ENCODE results near the gene UBASH3A.

Gene UBASH3A

DNA sequence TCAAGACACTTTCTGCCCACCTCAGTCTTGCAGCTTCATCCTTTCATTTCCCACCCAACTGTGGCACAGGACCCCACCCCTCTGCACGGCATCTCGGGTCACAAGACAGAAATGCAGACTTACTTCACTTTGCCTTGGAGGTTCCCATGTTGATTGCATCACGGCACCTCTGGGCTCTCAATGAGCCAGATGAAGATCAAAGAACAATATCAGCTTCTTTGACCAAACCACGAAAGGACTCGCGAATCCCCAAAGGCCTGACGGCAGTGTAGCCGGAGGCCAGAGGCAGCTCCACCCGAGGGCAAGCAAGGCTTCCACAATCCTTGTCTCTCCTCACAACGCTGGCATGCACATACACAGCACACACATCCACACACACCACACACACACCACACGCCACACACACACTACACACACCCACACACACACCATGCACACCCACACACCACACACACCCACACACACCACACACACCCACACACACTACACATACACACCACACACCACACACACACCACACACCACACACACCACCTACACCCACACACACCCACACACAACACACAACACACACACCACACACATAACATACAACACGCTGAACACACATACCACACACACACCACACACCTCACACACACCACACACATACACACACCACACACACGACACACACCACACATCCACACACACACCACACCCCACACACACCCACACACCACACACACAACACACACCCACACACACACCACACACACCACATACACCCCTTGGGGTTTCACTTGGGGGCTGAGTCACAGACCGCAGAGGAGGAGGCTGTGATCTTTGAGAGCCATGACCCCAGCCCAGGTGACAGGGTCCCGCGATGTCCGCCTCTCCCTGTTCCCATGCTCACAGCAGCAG, 35.8 kb downstream of the UBASH3A start:
- DNase-seq = no peak
- TF ChIP-seq, protein P1, sequence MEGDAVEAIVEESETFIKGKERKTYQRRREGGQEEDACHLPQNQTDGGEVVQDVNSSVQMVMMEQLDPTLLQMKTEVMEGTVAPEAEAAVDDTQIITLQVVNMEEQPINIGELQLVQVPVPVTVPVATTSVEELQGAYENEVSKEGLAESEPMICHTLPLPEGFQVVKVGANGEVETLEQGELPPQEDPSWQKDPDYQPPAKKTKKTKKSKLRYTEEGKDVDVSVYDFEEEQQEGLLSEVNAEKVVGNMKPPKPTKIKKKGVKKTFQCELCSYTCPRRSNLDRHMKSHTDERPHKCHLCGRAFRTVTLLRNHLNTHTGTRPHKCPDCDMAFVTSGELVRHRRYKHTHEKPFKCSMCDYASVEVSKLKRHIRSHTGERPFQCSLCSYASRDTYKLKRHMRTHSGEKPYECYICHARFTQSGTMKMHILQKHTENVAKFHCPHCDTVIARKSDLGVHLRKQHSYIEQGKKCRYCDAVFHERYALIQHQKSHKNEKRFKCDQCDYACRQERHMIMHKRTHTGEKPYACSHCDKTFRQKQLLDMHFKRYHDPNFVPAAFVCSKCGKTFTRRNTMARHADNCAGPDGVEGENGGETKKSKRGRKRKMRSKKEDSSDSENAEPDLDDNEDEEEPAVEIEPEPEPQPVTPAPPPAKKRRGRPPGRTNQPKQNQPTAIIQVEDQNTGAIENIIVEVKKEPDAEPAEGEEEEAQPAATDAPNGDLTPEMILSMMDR (IDR thresholded peaks at IDR 0.05; ENCODE audit: low read depth, low read length) = no peak
- no peaks in the 10 kb centered on the region; the same call in 1 of the 2 replicates for H3K9me3 ChIP-seq
- H3K36me3 ChIP-seq = no peaks in the 10 kb centered on the region
- no peaks in the 10 kb centered on the region for H3K4me1 ChIP-seq
- H3K27me3 ChIP-seq = no peaks in the 10 kb centered on the region
- H3K4me3 ChIP-seq (ENCODE audit: low read depth, low read length) = no peak overlapping the region

- TF ChIP-seq, protein P1 (IDR thresholded peaks at IDR 0.05; ENCODE audit: low read depth, low read length) = no peak
- DNase-seq = no peak
- H3K4me1 ChIP-seq = no peaks in the 10 kb centered on the region
- no peaks in the 10 kb centered on the region for H3K27me3 ChIP-seq
- H3K9me3 ChIP-seq = no peaks in the 10 kb centered on the region
- no peak overlapping the region for H3K4me3 ChIP-seq (ENCODE audit: low read depth, low read length)
- H3K36me3 ChIP-seq = no peaks in the 10 kb centered on the region
These were observed 36.6 kb downstream of the UBASH3A start for GRCh38 chr21:42440187-42440792.

GRCh38 chr21:42441963-42442362, 38.3 kb downstream of the UBASH3A start:
- no peaks in the 10 kb centered on the region for H3K9me3 ChIP-seq
- H3K4me3 ChIP-seq (ENCODE audit: low read depth, low read length) = no peak overlapping the region
- TF ChIP-seq, protein P1 (IDR thresholded peaks at IDR 0.05; ENCODE audit: low read depth, low read length) = no peak
- H3K4me1 ChIP-seq = no peaks in the 10 kb centered on the region
- DNase-seq = no peak
- H3K27me3 ChIP-seq = no peaks in the 10 kb centered on the region
- H3K36me3 ChIP-seq = no peaks in the 10 kb centered on the region

DNA sequence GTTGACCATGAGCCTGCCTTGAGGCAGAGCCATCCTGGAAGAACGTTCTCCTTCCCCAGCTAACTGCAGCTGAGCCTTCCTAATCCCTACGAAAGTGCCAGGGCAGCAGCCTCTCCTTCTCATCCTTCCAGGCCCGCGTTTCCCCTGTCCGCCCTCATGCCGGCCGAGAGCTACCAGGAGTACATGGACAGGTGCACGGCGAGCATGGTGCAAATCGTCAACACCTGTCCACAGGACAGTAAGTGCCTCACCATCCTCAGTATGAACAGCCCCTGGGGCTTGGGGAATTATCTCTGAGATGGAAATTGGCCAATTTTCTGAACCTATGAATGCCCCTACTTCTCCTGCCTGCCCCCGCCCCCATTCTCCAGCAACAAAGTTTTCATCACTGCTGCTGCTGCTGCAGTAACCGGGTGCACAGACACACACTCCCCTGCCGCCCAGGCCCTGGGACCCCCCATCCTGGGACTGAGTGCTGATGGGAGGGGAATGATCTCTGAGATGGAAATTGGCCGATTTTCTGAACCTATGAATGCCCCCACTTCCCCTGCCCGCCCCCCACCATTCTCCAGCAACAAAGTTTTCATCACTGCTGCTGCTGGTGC, 39.6 kb downstream of the UBASH3A start:
- H3K9me3 ChIP-seq = no peaks in the 10 kb centered on the region
- DNase-seq = peak; percentile 2
- no peaks in the 10 kb centered on the region for H3K4me1 ChIP-seq
- no peaks in the 10 kb centered on the region for H3K27me3 ChIP-seq
- no peaks in the 10 kb centered on the region for H3K36me3 ChIP-seq
- TF ChIP-seq, protein P1 (IDR thresholded peaks at IDR 0.05; ENCODE audit: low read depth, low read length) = no peak
- no peak overlapping the region for H3K4me3 ChIP-seq (ENCODE audit: low read depth, low read length)

DNA sequence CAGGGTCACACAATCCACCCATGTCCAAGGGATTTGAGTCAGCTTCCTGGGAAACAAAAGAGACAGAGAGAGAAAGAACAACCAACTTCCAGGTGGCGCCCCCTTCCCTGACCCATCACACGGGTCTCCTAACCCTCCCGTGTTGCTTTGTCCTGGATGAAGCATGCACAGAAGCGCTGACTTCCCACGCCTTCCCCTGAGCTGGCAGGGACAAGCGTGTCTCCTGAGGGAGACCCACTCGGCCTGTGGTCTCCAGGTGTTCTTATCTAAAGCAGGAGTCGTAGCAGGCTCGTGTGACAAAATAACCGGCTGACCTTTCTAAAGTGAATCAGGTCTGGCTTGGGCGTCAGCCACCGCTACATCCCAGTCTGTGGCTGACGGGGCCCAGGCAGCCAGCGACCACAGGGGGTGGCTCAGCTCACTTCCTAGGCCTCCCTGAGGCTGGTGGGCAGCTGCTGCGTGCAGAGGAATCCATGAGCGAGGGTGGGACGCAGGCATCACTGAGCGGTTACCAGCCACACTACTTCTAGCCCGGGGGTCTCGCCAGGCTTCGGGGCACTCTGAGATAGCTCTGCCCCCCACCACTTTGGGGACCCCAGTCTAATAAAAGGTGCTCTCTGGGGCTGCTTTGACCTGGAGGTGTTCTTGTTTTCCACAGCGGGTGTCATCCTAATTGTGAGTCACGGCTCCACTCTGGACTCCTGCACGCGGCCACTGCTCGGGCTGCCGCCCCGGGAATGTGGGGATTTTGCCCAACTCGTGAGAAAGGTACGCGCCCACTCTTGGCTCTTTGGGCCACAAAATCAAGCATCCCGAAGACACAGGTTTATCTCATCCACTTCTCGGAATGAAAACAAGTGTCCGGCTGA, 40.4 kb downstream of the UBASH3A start:
- Histone ChIP-seq H3K27me3 (no peaks in the 10 kb centered on the region), H3K4me1 (no peaks in the 10 kb centered on the region), H3K4me3 (ENCODE audit: low read depth, low read length) (no peak overlapping the region), H3K36me3 (no peaks in the 10 kb centered on the region), H3K9me3 (no peaks in the 10 kb centered on the region)
- no peak for DNase-seq
- TF ChIP-seq, protein P1 (IDR thresholded peaks at IDR 0.05; ENCODE audit: low read depth, low read length) = no peak

All from BE2C (cell line).